Stimulated activated CD8-positive, alpha-beta memory T cell treated with anti-CD3 and anti-CD28 coated beads, Interleukin-12 subunit alpha, Interleukin-12 subunit beta, amount 100 ng/mL, for 4 hours (primary cell): ENCODE results near the gene TBC1D13.
"Not testable (repeated sequence)": the region's sequence is repeated elsewhere in the genome, so short reads cannot be mapped to it uniquely, and the experiment has no call there.

ENCODE experiments used
- DNase-seq: peaks from one replicate; pipeline ENCODE4 v3.0.0-alpha.2; 2020; ENCODE audit warnings: low read depth

The TBC1D13 gene

DNA sequence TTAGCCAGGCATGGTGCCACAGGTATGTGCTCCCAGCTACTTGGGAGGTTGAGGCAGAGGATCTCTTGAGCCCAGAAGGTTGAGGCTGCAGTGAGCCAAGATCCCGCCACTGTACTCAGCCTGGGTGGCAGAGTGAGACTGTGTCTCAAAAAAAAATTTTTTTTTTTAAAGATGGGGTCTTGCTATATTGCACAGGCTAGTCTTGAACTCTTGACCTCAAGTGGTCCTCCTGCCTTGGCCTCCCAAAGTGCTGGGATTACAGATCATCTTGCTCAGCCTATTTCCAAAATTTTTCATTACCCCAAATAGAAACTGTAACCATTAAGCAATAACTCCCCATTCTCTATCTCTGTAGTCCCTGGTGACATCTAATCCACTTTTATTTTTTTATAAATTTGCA is 4.4 kb upstream of the TBC1D13 start:
- DNase-seq, result no peak

DNA sequence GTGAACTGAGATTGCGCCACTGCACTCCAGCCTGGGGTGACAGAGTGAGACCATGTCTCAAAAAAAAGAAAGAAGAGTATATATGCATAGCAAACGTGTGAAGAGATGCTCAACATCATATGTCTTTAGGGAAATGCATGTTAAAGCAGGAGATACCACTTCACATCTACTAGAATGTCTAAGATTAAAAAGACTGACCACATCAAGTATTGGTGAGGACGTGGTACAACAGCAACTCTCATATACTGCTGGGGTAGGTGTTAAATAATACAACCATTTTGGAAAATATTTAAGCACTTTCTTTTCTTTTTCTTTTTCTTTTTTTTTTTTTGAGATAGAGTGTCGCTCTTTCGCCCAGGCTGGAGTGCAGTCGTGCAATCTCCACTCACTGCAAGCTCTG is 1.6 kb upstream of the TBC1D13 start:
- no peak for DNase-seq

DNA sequence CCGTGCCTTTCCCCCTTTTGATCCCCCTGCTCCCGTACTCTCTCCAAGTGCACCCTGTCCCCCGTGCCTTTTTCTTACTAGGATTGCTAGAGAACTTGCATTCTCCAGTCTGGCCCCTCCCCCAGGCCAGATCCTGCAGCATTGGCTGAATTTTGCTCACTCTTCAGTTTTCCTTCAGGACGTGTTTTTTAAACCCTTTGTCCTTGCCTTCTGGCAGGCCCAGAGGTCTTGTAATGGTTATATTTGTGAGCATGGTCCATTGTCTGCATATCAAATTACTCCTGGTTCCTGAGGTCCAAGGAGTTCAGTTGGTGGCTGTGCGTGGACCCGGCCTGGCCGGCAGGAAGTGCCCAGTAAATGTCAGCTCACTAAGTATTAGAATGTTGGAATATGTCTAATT is 606 bp downstream of the TBC1D13 start:
- no peak for DNase-seq

DNA sequence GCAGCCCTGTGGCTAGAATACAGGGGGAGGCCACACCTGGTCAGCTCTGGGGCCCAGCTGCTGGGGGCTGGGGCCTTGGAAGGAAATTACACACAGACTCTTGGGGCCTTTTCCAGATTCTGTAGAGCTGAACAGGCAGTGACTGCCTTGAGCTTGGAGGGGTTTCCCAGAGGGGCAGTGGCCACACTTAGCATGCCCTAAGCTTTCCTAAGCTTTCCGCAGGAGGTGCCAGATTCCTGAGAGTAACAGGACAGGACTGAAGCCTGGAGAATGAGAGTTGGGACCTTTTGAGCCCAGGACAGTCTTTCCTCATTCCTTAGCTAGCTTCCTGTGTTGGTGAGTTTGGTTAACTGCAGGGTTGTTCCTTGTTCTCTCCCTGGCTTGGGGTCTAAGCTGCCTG is 1.4 kb downstream of the TBC1D13 start:
- no peak for DNase-seq

DNA sequence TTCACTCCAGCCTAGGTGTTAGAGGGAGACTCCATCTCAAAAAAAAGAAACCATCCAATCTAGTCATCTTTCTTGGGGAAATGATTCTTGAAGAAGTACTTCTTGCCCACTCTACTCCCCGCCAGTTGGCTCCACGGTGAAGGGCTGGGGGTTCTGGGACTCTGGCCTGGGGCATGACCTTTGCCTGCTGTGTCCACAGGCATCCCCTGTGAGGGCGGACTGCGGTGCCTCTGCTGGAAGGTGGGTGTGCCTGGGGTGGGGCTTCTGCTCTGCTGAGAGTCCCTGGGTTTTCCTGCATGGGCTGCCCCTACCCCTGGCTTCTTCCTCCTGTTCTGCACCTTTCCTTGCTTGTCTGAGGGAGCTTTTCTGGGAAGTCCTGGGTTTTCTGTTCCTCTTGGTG is 3.5 kb downstream of the TBC1D13 start:
- DNase-seq, result no peak

DNA sequence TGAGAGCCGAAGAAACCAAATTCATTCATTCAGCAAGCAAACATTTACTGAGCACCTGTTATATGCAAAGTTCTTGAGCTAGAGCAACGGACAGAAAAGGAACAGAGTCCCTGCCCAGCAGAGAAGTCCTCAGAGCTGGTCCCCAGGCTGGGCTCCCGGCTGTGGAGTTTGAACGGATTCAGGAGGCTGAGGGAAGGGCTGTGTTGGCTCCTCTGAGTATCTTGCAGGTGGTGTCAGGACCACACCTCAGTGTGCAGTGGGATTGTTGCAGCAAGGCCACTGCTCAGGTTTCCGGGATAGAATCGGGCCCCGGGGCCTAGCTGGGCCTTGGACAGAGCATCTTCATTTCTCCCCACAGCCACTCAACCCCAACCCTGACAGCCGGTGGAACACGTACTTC is 5.1 kb downstream of the TBC1D13 start:
- no peak for DNase-seq

DNA sequence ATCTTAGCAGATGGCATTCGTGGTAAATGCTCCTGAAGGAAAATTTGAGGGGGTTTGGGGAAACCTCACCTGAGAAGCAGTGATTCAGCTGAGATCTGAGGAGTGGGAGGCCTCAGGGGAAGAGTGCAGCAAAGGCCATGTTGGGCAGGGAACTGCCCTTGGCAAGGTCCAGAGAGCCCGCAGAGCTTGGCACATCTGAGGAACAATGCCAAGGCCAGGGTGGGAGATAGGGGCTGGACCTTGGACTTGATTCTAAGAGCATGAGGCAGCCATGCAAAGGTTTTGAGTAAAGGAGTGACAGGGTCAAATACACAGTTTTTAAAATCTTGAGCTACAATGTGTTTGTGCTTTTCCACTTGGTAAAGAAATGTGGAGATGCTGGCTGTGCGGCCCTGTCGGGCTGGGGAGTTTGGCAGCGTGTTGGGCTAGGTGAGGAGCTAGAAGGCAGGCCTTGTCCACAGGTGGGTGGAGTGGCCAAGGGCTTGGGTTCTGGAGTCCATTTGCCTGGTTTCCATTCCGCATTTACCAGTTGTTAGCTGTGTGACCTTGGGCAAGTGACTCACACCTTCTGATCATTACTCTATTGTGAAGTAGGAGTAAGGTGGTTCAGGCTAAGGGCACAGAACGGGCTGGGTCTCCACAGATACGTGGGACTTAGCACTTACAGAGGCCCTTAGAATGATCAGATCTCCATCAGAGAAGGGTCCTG is 6.1 kb downstream of the TBC1D13 start:
- no peak for DNase-seq

DNA sequence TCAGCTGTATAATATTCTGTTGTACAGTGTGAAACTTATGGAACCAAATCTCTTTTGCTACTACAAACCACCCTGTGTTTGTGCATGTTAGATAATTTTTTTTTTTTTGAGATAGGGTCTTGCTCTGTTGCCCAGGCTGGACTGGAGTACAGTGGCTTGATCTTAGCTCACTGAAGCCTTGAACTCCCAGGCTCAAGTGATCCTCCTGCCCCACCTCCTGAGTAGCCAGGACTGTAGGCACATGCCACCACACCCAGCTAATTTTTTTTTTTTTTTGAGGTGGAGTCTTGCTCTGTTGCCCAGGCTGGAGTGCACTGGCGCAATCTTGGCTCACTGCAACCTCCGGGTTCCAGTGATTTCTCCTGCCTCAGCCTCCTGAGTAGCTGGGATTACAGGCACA is 7.9 kb downstream of the TBC1D13 start:
- not testable (repeated sequence) for DNase-seq

DNA sequence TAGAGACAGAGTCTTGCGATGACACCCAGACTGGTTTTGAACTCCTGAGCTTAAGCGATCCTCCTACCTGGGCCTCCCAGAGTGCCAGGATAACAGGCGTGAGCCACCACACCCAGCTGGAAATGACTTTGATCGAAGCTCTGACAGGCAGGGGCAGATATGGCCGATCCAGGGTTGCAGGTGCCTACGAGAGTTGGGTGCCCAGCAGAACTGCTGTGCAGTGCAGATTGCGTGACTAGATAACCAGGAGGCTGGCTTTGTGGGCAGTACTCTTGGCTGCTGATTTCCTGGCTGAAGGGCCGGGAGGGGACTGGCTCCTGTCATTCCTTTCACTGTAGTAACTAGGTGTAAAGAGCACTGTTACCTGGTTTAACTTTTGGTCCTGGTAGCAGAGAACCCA is 11.8 kb downstream of the TBC1D13 start:
- DNase-seq, result no peak

DNA sequence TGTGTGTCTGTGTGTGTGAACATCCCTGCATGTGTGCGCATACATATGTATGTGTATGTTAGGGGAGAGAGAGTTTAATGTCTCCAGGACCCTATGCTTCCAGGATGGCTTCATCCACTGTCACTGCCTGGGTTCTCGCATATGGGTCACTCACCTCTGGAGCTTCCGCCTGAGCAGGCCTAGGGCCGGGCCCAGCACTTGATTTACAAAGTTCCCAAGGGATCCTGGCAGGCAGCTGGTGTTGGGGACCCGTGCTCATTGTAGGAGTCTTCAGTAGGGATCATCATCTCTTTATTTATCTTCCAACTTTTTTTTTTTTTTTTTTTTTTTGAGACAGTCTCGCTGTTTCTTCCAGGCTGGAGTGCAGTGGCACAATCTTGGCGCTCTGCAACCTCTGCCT is 13.0 kb downstream of the TBC1D13 start:
- DNase-seq, result no peak

DNA sequence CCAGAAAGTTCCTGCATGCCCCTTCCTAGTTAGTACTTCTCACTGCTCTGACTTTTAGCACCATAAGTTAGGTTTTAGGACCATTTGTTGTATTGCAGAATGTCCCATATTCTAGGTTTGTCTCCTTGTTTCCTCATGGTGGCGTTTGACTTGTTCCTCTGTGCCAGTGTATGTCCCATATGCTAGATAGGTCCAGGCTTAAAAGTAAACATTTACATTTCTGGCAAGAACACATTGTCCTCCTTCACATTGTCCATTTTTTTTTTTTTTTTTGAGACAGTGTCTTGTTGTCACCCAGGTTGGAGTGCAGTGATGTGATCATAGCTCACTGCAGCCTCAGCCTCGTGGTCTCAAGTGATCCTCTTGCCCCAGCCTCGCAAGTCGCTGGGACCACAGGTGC is 15.4 kb downstream of the TBC1D13 start:
- no peak for DNase-seq

DNA sequence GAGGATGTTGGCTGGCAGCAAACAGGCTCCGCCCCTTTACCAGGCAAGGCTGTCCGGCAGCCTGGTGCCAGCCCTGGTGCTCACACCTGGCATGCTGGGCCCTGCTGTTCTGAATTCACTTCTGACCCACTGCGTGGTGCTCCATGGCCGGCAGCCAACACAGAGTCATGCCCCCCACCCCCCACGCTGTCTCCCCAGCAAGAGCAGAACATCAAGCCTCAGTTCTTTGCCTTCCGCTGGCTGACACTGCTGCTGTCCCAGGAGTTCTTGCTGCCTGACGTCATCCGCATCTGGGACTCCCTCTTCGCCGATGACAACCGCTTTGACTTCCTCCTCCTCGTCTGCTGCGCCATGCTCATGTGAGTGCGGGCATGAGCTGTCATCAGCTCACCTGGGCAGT is 18.6 kb downstream of the TBC1D13 start:
- no peak for DNase-seq

DNA sequence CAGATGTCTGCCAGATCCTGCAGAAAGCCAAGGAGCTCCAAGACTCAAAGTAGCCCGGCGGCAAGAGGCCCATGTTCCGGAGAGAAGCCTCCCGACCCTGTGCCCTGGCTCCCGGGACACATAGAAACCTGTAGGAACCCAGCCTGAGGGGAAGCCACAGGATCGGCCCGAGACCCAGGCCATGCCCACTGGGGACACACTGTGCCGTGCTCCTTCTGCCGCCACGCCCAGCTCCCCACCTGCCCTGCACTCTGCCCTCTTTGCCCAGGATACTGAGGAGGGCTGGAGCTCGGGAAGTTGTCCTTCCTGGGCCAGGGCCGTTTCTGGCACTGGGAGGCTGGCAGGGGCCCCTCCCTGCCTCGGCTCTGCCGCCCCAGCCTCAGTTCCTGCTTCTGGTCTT is 20.8 kb downstream of the TBC1D13 start:
- DNase-seq, result no peak

DNA sequence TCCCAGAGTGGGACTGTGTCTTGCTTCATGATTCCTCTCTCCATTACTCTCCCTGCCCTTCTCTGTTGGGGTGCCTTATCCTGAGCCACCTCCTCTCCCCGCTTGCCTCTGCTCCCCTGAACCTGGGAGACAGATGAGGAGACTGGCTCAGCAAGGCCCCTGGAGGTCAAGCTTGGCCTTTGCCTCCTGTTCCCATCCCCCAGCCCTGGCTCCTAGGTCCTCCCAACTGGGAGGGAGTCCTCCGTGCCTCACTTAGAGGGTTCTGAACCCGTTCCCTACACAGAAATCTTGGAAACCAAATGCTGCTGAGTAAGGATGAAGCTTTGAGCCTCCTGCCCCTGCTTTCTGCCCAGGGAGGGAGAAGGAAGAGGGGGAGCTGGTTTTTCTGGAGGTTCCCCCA is 21.5 kb downstream of the TBC1D13 start:
- DNase-seq, result no peak

DNA sequence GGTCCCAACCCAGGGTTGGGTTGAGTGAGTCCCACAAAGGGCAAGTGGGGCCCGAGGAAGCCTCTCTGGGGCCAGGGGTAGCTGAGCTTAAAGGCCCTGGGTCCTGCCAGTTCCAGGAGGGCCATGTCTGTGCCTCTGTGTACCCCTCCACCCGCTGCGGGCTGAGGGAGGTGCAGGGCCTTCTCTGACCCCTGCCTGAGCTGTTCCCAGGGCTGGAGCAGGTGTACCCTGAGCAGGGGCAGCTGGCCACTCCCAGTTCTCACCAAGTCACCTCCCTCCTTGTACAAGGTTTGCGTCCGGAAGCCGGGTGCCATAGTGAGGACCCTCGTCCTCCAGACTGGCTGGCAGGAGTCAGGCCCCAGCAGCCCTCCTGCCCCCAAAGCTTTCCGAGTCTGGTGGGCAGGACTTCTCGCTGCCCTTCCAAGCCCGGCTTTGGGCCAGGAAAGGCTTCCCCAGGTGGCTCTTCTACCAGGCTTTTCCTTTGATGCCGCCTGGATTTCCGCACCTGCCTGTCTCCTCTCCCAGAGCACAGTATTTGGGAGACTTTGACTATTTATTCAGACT is 22.1 kb downstream of the TBC1D13 start:
- no peak for DNase-seq

DNA sequence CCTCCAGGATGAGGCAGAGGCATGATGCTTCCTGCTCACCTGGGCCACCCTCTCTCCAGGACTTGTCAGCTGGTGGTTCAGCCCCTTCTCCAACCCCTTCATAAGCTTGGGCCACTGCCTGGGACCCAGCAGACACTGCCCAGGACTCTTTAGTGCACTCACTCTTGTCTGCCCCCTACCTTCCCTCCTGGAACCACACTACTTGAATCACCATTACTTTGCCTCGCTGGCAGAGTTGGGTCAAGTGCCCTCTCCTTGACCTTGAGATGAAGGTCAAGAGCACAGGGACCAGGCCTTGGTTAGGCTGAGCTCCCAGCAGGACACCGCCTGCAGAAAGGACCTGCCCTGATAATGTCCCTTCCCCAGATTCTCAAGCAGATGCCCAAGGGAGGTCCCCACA is 22.8 kb downstream of the TBC1D13 start:
- no peak for DNase-seq

DNA sequence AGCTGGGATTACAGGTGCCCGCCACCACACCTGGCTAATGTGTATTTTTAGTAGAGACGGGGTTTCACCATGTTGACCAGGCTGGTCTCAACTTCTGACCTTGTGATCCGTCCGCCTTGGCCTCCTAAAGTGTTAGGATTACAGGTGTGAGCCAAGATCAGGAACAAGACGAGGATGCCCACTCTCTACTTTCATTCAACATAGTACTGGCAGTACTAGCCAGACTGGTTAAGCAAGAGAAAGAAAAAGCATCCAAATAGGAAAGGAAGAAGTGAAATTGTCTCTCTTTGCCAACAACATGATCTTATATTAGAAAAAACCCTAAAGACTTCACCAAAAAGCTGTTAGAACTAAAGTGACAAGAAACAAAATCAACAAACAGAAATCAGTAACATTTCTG is 23.8 kb downstream of the TBC1D13 start:
- DNase-seq, result no peak

DNA sequence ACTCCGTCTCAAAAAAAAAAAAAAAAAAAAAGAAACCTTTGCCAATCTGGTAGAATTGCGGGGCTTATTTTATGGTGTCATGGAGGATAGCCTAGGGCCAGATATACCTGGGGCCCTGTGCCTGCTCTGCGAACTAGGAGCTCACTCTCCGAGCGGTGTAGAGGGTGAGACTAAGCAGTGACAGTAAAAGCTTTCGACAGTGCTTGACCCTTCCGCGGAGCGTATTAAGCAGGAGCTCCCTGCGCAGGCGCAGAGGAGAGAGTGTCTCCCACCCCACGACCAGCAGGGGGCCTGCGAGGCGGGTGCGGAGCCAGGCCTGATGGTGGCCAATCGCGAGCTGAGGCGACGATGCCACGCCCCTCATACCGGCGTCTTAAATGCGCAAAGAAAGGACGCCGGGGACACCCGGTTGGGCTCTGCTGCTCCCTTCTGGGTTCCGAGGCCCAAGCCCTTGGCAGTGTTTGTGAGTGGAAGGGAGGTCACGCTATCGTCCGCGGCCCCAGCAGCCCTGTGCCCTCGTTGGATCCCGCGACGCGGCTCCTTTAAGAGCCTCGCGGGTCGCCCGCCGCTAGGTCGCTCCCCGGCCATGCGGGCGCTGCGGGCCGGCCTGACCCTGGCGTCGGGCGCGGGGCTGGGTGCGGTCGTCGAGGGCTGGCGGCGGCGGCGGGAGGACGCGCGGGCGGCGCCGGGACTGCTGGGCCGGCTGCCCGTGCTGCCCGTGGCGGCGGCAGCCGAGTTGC is 31.2 kb downstream of the TBC1D13 start, which contains the start of gene ENDOG:
TSS of gene ENDOG (plus strand) at position 402 of the 740 bp plus-strand sequence. CDS start at position 587, 185 bp downstream.
- DNase-seq, result peak; percentile 96

DNA sequence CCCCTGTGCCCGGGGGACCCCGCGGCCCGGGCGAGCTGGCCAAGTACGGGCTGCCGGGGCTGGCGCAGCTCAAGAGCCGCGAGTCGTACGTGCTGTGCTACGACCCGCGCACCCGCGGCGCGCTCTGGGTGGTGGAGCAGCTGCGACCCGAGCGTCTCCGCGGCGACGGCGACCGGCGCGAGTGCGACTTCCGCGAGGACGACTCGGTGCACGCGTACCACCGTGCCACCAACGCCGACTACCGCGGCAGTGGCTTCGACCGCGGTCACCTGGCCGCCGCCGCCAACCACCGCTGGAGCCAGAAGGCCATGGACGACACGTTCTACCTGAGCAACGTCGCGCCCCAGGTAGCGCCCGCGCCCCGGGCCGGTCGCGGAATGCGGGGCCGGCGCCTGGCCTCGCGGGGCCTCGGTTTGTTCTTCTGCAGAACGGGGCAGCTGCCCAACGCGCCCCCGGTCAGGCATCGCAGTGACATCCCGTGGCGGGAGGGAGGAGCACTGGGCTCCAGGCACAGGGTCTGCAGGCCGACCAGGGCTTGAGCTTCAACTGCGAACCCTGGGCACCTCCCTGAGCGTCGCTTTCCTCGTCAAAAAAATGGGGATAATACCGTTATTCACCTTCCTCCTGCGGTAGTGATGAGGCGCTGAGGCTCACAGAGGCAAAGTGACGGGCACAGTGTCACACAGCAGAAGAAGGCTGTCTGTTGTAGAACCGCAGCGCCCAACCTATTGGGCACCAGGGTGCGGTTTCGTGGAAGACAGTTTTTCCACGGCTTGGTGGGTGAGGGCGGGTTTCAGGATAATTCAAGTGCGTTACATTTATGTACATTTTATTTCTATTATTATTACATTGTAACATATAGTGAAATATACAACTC is 32.0 kb downstream of the TBC1D13 start:
- DNase-seq, result peak; percentile 28

DNA sequence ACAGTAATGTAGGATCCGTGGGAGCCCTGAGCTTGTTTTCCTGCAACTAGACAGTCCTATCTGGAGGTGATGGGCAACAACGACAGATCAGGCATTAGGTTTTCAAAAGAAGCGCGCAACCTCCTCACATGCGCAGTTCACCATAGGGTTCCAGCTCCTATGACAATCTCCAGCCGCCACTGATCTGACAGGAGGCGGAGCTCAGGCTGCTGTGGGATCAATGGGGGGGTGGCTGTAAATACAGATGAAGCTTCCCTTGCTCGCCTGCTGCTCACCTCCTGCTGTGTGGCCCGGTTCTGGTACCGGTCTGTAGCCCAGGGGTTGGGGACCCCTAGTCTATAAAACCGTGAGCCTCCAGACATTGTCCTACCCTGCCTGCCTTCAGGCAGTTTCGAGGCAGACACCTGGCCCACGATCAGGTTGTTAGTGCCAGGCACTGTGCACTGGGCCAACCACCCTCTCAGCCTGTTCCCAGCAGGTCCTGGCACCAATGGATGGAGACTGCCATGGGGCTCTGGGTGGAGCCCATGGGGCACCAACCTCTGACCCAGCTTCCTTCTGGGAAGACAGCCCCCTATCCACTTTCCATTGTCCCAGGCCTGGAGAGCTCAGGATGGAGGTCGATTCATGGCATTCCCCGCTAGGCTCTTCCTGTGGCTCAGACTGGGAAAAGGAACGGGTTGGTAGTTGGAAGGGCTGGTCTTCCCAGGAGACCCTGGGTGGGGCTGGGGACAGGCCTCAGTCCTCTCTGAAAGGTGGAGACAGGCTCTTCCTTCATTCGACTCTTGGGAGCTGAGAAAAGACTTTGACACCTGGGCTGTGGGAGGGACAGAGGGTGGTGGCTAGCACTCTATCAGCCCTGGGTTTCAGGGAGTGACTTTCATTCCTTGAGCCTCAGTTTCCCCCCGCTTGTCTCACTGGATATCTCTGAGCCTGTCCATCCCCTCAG is 32.9 kb downstream of the TBC1D13 start:
- no peak for DNase-seq
